ENCODE measurements around the gene SCYL1. TPM values are rescaled to one million over a fixed set of nuclear protein-coding genes. Genes with fewer than 3 reads are reported as not detected.
"Not testable (repeated sequence)": the region's sequence is repeated elsewhere in the genome, so short reads cannot be mapped to it uniquely, and the experiment has no call there.

The SCYL1 gene
- total RNA-seq, 1 experiment from 2014 or later = 106 TPM

DNA sequence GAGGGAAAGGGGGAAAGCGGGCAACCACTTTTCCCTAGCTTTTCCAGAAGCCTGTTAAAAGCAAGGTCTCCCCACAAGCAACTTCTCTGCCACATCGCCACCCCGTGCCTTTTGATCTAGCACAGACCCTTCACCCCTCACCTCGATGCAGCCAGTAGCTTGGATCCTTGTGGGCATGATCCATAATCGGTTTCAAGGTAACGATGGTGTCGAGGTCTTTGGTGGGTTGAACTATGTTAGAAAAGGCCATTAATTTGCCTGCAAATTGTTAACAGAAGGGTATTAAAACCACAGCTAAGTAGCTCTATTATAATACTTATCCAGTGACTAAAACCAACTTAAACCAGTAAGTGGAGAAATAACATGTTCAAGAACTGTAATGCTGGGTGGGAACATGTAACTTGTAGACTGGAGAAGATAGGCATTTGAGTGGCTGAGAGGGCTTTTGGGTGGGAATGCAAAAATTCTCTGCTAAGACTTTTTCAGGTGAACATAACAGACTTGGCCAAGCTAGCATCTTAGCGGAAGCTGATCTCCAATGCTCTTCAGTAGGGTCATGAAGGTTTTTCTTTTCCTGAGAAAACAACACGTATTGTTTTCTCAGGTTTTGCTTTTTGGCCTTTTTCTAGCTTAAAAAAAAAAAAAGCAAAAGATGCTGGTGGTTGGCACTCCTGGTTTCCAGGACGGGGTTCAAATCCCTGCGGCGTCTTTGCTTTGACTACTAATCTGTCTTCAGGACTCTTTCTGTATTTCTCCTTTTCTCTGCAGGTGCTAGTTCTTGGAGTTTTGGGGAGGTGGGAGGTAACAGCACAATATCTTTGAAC, 19.2 kb upstream of the SCYL1 start:
- Histone ChIP-seq H3K79me2 (ENCODE audit: low read depth) (peaks cover 61% of the 10 kb centered on the region), H3K4me1 (replicated peaks; ENCODE audit: insufficient read depth) (peaks cover 56% of the 10 kb centered on the region), H3F3A (ENCODE audit: insufficient read depth, low read depth) (peaks cover 91% of the 10 kb centered on the region), H3K27ac (peak overlapping the region; percentile 97), H3K9me2 (ENCODE audit: insufficient read depth) (no peaks in the 10 kb centered on the region), H3K9me3 (ENCODE audit: insufficient read depth, low read depth) (no peaks in the 10 kb centered on the region), H4K20me1 (ENCODE audit: insufficient read depth) (peaks cover 66% of the 10 kb centered on the region), H3K4me3 (peak overlapping the region; percentile 99; the same call in 1 of the 2 replicates), H3K36me3 (ENCODE audit: low read depth) (peaks cover 58% of the 10 kb centered on the region), H3K4me2 (peak overlapping the region; percentile 99), H3K27me3 (ENCODE audit: insufficient read depth, low read depth) (no peaks in the 10 kb centered on the region), H2AFZ (no peak overlapping the region)
- ChIA-PET CTCF (interaction anchor here (0.6 to 5.0 kb wide), 4 partner anchors 16 to 89 kb away, joined by 3 to 43 read pairs (median 14); partner anchors contain the start of gene FAM89B), POLR2A (ENCODE audit: unreplicated experiment) (interaction anchor here (0.5 to 2.7 kb wide), 13 partner anchors 9 to 87 kb away, joined by 3 to 61 read pairs (median 11); partner anchors contain the start of gene SCYL1)
- TF ChIP-seq EZH2 (IDR thresholded peaks at IDR 0.05; ENCODE audit: low read depth) (no peak), CTCF (conservative IDR thresholded peaks at IDR 0.05) (no peak)
- no peak for DNase-seq
- BruUV-seq (replicated peaks) = no TSS peak
- intact Hi-C loops (cut with micrococcal nuclease; ENCODE audit: unreplicated experiment) = no loop called here

- H2AFZ ChIP-seq = no peak overlapping the region
- ChIA-PET CTCF (interaction anchor here (0.9 to 5.0 kb wide), 3 partner anchors 16 to 66 kb away, joined by 7 to 43 read pairs (median 22); partner anchors contain the start of gene FAM89B), POLR2A (ENCODE audit: unreplicated experiment) (interaction anchor here (0.6 to 2.9 kb wide), 11 partner anchors 7 to 82 kb away, joined by 3 to 61 read pairs (median 11); partner anchors contain the start of gene MALAT1)
- no peaks in the 10 kb centered on the region for H3K9me3 ChIP-seq (ENCODE audit: insufficient read depth, low read depth)
- DNase-seq = no peak
- H3K36me3 ChIP-seq (ENCODE audit: low read depth) = peaks cover 52% of the 10 kb centered on the region
- H3K27ac ChIP-seq = peak overlapping the region; percentile 97
- TF ChIP-seq CTCF (conservative IDR thresholded peaks at IDR 0.05) (no peak), EZH2 (IDR thresholded peaks at IDR 0.05; ENCODE audit: low read depth) (no peak)
- H3K9me2 ChIP-seq (ENCODE audit: insufficient read depth) = no peaks in the 10 kb centered on the region
- no peaks in the 10 kb centered on the region for H3K27me3 ChIP-seq (ENCODE audit: insufficient read depth, low read depth)
- peaks cover 85% of the 10 kb centered on the region for H3F3A ChIP-seq (ENCODE audit: insufficient read depth, low read depth)
- H4K20me1 ChIP-seq (ENCODE audit: insufficient read depth) = peaks cover 59% of the 10 kb centered on the region
- peak overlapping the region; percentile 7; the same call in 1 of the 2 replicates for H3K4me3 ChIP-seq
- intact Hi-C loops (cut with micrococcal nuclease; ENCODE audit: unreplicated experiment) = no loop called here
- peaks cover 56% of the 10 kb centered on the region for H3K4me1 ChIP-seq (replicated peaks; ENCODE audit: insufficient read depth)
- H3K4me2 ChIP-seq = peak overlapping the region; percentile 99
- H3K79me2 ChIP-seq (ENCODE audit: low read depth) = peaks cover 55% of the 10 kb centered on the region
- no TSS peak for BruUV-seq (replicated peaks)
Observed at GRCh38 chr11:65506290-65506771, 18.6 kb upstream of the SCYL1 start.

GRCh38 chr11:65506772-65507505, 17.9 kb upstream of the SCYL1 start:
- peaks cover 56% of the 10 kb centered on the region for H3K4me1 ChIP-seq (replicated peaks; ENCODE audit: insufficient read depth)
- H3K36me3 ChIP-seq (ENCODE audit: low read depth) = peaks cover 46% of the 10 kb centered on the region
- peaks cover 49% of the 10 kb centered on the region for H3K79me2 ChIP-seq (ENCODE audit: low read depth)
- intact Hi-C loops (cut with micrococcal nuclease; ENCODE audit: unreplicated experiment) = loop anchor here (1.0 kb wide), 1 partner anchor 20 kb away; no protein-coding TSS in a partner anchor
- TF ChIP-seq CTCF (conservative IDR thresholded peaks at IDR 0.05) = no peak
- TF ChIP-seq EZH2 (IDR thresholded peaks at IDR 0.05; ENCODE audit: low read depth) = no peak
- no TSS peak for BruUV-seq (replicated peaks)
- no peaks in the 10 kb centered on the region for H3K9me2 ChIP-seq (ENCODE audit: insufficient read depth)
- peak overlapping the region; percentile 23; the same call in 1 of the 2 replicates for H3K4me3 ChIP-seq
- no peak for DNase-seq
- H2AFZ ChIP-seq = no peak overlapping the region
- H3K9me3 ChIP-seq (ENCODE audit: insufficient read depth, low read depth) = no peaks in the 10 kb centered on the region
- H3K27ac ChIP-seq = peak overlapping the region; percentile 97
- H3K4me2 ChIP-seq = peak overlapping the region; percentile 99
- ChIA-PET CTCF (interaction anchor here (0.6 to 5.0 kb wide), 5 partner anchors 35 to 149 kb away, joined by 3 to 43 read pairs (median 4); partner anchors contain the start of gene FAM89B), POLR2A (ENCODE audit: unreplicated experiment) (interaction anchor here (0.6 to 2.9 kb wide), 21 partner anchors 8 to 395 kb away, joined by 3 to 84 read pairs (median 11); partner anchors contain the start of genes MALAT1, SCYL1, TM7SF2 and ZNRD2)
- H4K20me1 ChIP-seq (ENCODE audit: insufficient read depth) = peaks cover 53% of the 10 kb centered on the region
- no peaks in the 10 kb centered on the region for H3K27me3 ChIP-seq (ENCODE audit: insufficient read depth, low read depth)
- peaks cover 79% of the 10 kb centered on the region for H3F3A ChIP-seq (ENCODE audit: insufficient read depth, low read depth)

DNA sequence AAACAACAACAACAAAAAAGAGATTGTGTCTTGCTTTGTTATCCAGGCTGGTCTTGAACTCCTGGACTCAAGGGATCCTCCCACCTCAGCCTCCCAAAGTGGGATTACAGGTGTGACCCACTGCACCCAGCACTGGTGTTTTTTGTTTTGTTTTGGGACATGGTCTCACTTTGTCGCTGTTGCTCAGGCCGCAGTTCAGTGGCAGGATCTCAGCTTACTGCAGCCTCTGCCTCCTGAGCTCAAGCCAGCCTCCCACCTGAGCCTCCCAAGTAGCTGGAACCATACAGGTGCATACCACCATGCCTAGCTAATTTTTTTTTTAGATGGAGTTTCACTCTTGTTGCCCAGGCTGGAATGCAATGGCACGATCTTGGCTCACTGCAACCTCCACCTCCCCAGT, 12.6 kb upstream of the SCYL1 start:
- intact Hi-C loops (cut with micrococcal nuclease; ENCODE audit: unreplicated experiment); H4K20me1 ChIP-seq (ENCODE audit: insufficient read depth); CTCF ChIA-PET; H3K4me2 ChIP-seq; H3K9me3 ChIP-seq (ENCODE audit: insufficient read depth, low read depth); H3K4me3 ChIP-seq; DNase-seq; H3K27me3 ChIP-seq (ENCODE audit: insufficient read depth, low read depth); BruUV-seq (replicated peaks); H3K9me2 ChIP-seq (ENCODE audit: insufficient read depth); H3K27ac ChIP-seq; H2AFZ ChIP-seq; H3K36me3 ChIP-seq (ENCODE audit: low read depth); POLR2A ChIA-PET (ENCODE audit: unreplicated experiment); H3K79me2 ChIP-seq (ENCODE audit: low read depth): not testable (repeated sequence)
- H3F3A ChIP-seq (ENCODE audit: insufficient read depth, low read depth) = peaks cover 57% of the 10 kb centered on the region
- H3K4me1 ChIP-seq (replicated peaks; ENCODE audit: insufficient read depth) = peaks cover 12% of the 10 kb centered on the region
